Measurements from ENCODE around the gene EPB41L1. TPM values are rescaled to one million over a fixed set of nuclear protein-coding genes. Genes with fewer than 3 reads are reported as not detected.

The EPB41L1 gene
- total RNA-seq, 1 experiment from 2014 or later: 7.1 TPM

- H3K27me3 ChIP-seq (replicated peaks; ENCODE audit: insufficient read depth, low read depth, low read length, poor library complexity): no peaks in the 10 kb centered on the region
- H3K27ac ChIP-seq (ENCODE audit: low read depth, low read length, poor library complexity, severe bottlenecking): peak overlapping the region; percentile 77
- no peaks in the 10 kb centered on the region for H3K9me3 ChIP-seq (ENCODE audit: low read depth, low read length, poor library complexity, severe bottlenecking)
- H3K4me1 ChIP-seq (ENCODE audit: insufficient read depth, low read length, poor library complexity, severe bottlenecking): peaks cover 4% of the 10 kb centered on the region
- H3K4me3 ChIP-seq (ENCODE audit: low read depth, low read length, poor library complexity, severe bottlenecking): peak overlapping the region; percentile 77
- TF ChIP-seq EZH2 (IDR thresholded peaks at IDR 0.05; ENCODE audit: borderline replicate concordance, low read depth, low read length, poor library complexity, severe bottlenecking) (no peak), CTCF (conservative IDR thresholded peaks at IDR 0.05; ENCODE audit: low read depth, low read length) (no peak)
- BruUV-seq (replicated peaks): no TSS peak
- ChIA-PET POLR2A (ENCODE audit: low non-redundant PET) (interaction anchor here (0.6 kb wide), 1 partner anchor 22 kb away, joined by 4 read pairs; no protein-coding TSS in a partner anchor), CTCF (no interaction called here)
- DNase-seq (ENCODE audit: low spot score): no peak
- H3K36me3 ChIP-seq (ENCODE audit: insufficient read depth, low read length, poor library complexity, severe bottlenecking): peaks cover 20% of the 10 kb centered on the region
- intact Hi-C loops (cut with micrococcal nuclease; ENCODE audit: unreplicated experiment): no loop called here
These were observed 82.2 kb downstream of the EPB41L1 start for GRCh38 chr20:36236786-36237121.

- peaks cover 21% of the 10 kb centered on the region for H3K36me3 ChIP-seq (ENCODE audit: insufficient read depth, low read length, poor library complexity, severe bottlenecking)
- no peak overlapping the region for H3K27ac ChIP-seq (ENCODE audit: low read depth, low read length, poor library complexity, severe bottlenecking)
- peak; percentile 30 for DNase-seq (ENCODE audit: low spot score)
- TF ChIP-seq CTCF (conservative IDR thresholded peaks at IDR 0.05; ENCODE audit: low read depth, low read length) (no peak), EZH2 (IDR thresholded peaks at IDR 0.05; ENCODE audit: borderline replicate concordance, low read depth, low read length, poor library complexity, severe bottlenecking) (no peak)
- no peaks in the 10 kb centered on the region for H3K9me3 ChIP-seq (ENCODE audit: low read depth, low read length, poor library complexity, severe bottlenecking)
- intact Hi-C loops (cut with micrococcal nuclease; ENCODE audit: unreplicated experiment): no loop called here
- CTCF ChIA-PET: interaction anchor here (0.7 kb wide), 1 partner anchor 10 kb away, joined by 3 read pairs; no protein-coding TSS in a partner anchor
- no peaks in the 10 kb centered on the region for H3K27me3 ChIP-seq (replicated peaks; ENCODE audit: insufficient read depth, low read depth, low read length, poor library complexity)
- no TSS peak for BruUV-seq (replicated peaks)
- peaks cover 4% of the 10 kb centered on the region for H3K4me1 ChIP-seq (ENCODE audit: insufficient read depth, low read length, poor library complexity, severe bottlenecking)
- peak overlapping the region; percentile 77 for H3K4me3 ChIP-seq (ENCODE audit: low read depth, low read length, poor library complexity, severe bottlenecking)
- POLR2A ChIA-PET (ENCODE audit: low non-redundant PET): no interaction called here
These were observed 82.9 kb downstream of the EPB41L1 start for GRCh38 chr20:36237477-36237876.

- H3K27me3 ChIP-seq (replicated peaks; ENCODE audit: insufficient read depth, low read depth, low read length, poor library complexity): no peaks in the 10 kb centered on the region
- TF ChIP-seq EZH2 (IDR thresholded peaks at IDR 0.05; ENCODE audit: borderline replicate concordance, low read depth, low read length, poor library complexity, severe bottlenecking): no peak
- intact Hi-C loops (cut with micrococcal nuclease; ENCODE audit: unreplicated experiment): no loop called here
- CTCF ChIA-PET: interaction anchor here (0.7 kb wide), 1 partner anchor 10 kb away, joined by 3 read pairs; no protein-coding TSS in a partner anchor
- POLR2A ChIA-PET (ENCODE audit: low non-redundant PET): no interaction called here
- H3K4me3 ChIP-seq (ENCODE audit: low read depth, low read length, poor library complexity, severe bottlenecking): no peak overlapping the region
- H3K9me3 ChIP-seq (ENCODE audit: low read depth, low read length, poor library complexity, severe bottlenecking): no peaks in the 10 kb centered on the region
- DNase-seq (ENCODE audit: low spot score): no peak
- peaks cover 21% of the 10 kb centered on the region for H3K36me3 ChIP-seq (ENCODE audit: insufficient read depth, low read length, poor library complexity, severe bottlenecking)
- peaks cover 4% of the 10 kb centered on the region for H3K4me1 ChIP-seq (ENCODE audit: insufficient read depth, low read length, poor library complexity, severe bottlenecking)
- H3K27ac ChIP-seq (ENCODE audit: low read depth, low read length, poor library complexity, severe bottlenecking): no peak overlapping the region
- no TSS peak for BruUV-seq (replicated peaks)
These were observed 83.6 kb downstream of the EPB41L1 start for GRCh38 chr20:36238153-36238552.

- no peak for DNase-seq (ENCODE audit: low spot score)
- no peaks in the 10 kb centered on the region for H3K9me3 ChIP-seq (ENCODE audit: low read depth, low read length, poor library complexity, severe bottlenecking)
- H3K4me3 ChIP-seq (ENCODE audit: low read depth, low read length, poor library complexity, severe bottlenecking): no peak overlapping the region
- no peaks in the 10 kb centered on the region for H3K27me3 ChIP-seq (replicated peaks; ENCODE audit: insufficient read depth, low read depth, low read length, poor library complexity)
- intact Hi-C loops (cut with micrococcal nuclease; ENCODE audit: unreplicated experiment): no loop called here
- CTCF ChIA-PET: no interaction called here
- POLR2A ChIA-PET (ENCODE audit: low non-redundant PET): no interaction called here
- H3K36me3 ChIP-seq (ENCODE audit: insufficient read depth, low read length, poor library complexity, severe bottlenecking): peaks cover 21% of the 10 kb centered on the region
- TF ChIP-seq EZH2 (IDR thresholded peaks at IDR 0.05; ENCODE audit: borderline replicate concordance, low read depth, low read length, poor library complexity, severe bottlenecking) (no peak), CTCF (conservative IDR thresholded peaks at IDR 0.05; ENCODE audit: low read depth, low read length) (no peak)
- peaks cover 4% of the 10 kb centered on the region for H3K4me1 ChIP-seq (ENCODE audit: insufficient read depth, low read length, poor library complexity, severe bottlenecking)
- no TSS peak for BruUV-seq (replicated peaks)
- H3K27ac ChIP-seq (ENCODE audit: low read depth, low read length, poor library complexity, severe bottlenecking): no peak overlapping the region
These were observed 84.2 kb downstream of the EPB41L1 start for GRCh38 chr20:36238760-36239159.
